Stimulated activated CD4-positive, alpha-beta T cell treated with anti-CD3 and anti-CD28 coated beads, Interleukin-4, amount 100 ng/mL, for 4 hours (primary cell): Measurements from ENCODE around the gene DCLK1.
"Not testable (repeated sequence)": the region's sequence is repeated elsewhere in the genome, so short reads cannot be mapped to it uniquely, and the experiment has no call there.

Experiments
- DNase-seq, 2 experiments: peaks; one replicate each; pipeline ENCODE4 v3.0.0-alpha.2; 2020

The DCLK1 gene

GRCh38 chr13:36130552-36131221, 495 bp downstream of the DCLK1 start:
- no peak for DNase-seq

- no peak for DNase-seq
These were observed 1.0 kb downstream of the DCLK1 start for GRCh38 chr13:36130193-36130551.

GRCh38 chr13:36129539-36129938, 1.6 kb downstream of the DCLK1 start:
- DNase-seq = no peak

GRCh38 chr13:36126491-36126890, 4.7 kb downstream of the DCLK1 start:
- no peak for DNase-seq

GRCh38 chr13:36125841-36126240, 5.3 kb downstream of the DCLK1 start:
- DNase-seq = no peak

- DNase-seq = no peak
These were observed 6.9 kb downstream of the DCLK1 start for GRCh38 chr13:36124236-36124822.

- DNase-seq = no peak
These were observed 15.9 kb downstream of the DCLK1 start for GRCh38 chr13:36115306-36115705.

- DNase-seq = no peak
These were observed 16.9 kb downstream of the DCLK1 start for GRCh38 chr13:36114233-36114632.

- no peak for DNase-seq
These were observed 22.2 kb downstream of the DCLK1 start for GRCh38 chr13:36108954-36109353.

GRCh38 chr13:36108342-36108741, 22.8 kb downstream of the DCLK1 start:
- no peak for DNase-seq

- no peak for DNase-seq
These were observed 23.7 kb downstream of the DCLK1 start for GRCh38 chr13:36107521-36107920.

GRCh38 chr13:36105726-36106125, 25.5 kb downstream of the DCLK1 start:
- DNase-seq = no peak

- no peak for DNase-seq
These were observed 28.5 kb downstream of the DCLK1 start for GRCh38 chr13:36102721-36103120.

GRCh38 chr13:36101907-36102306, 29.3 kb downstream of the DCLK1 start:
- not testable (repeated sequence) for DNase-seq

GRCh38 chr13:36101157-36101556, 30.0 kb downstream of the DCLK1 start:
- DNase-seq = no peak

GRCh38 chr13:36098080-36098479, 33.1 kb downstream of the DCLK1 start:
- no peak for DNase-seq

GRCh38 chr13:36096461-36097416, 34.4 kb downstream of the DCLK1 start:
- DNase-seq = no peak

- no peak for DNase-seq
These were observed 36.7 kb downstream of the DCLK1 start for GRCh38 chr13:36094478-36094877.

GRCh38 chr13:36090592-36090991, 40.6 kb downstream of the DCLK1 start:
- no peak for DNase-seq

- DNase-seq = no peak
These were observed 42.0 kb downstream of the DCLK1 start for GRCh38 chr13:36089130-36089647.

GRCh38 chr13:36088463-36088862, 42.7 kb downstream of the DCLK1 start:
- DNase-seq = no peak

GRCh38 chr13:36088001-36088400, 43.2 kb downstream of the DCLK1 start:
- no peak for DNase-seq

GRCh38 chr13:36086117-36086516, 45.1 kb downstream of the DCLK1 start:
- DNase-seq = no peak

- DNase-seq = no peak
These were observed 47.1 kb downstream of the DCLK1 start for GRCh38 chr13:36084131-36084530.
